ENCODE measurements around the gene IVD. TPM values are rescaled to one million over a fixed set of nuclear protein-coding genes. Genes with fewer than 3 reads are reported as not detected.

The IVD gene
- polyA plus RNA-seq, 4 donors, result 20.0 to 58.3 (median 38.0) TPM

DNA sequence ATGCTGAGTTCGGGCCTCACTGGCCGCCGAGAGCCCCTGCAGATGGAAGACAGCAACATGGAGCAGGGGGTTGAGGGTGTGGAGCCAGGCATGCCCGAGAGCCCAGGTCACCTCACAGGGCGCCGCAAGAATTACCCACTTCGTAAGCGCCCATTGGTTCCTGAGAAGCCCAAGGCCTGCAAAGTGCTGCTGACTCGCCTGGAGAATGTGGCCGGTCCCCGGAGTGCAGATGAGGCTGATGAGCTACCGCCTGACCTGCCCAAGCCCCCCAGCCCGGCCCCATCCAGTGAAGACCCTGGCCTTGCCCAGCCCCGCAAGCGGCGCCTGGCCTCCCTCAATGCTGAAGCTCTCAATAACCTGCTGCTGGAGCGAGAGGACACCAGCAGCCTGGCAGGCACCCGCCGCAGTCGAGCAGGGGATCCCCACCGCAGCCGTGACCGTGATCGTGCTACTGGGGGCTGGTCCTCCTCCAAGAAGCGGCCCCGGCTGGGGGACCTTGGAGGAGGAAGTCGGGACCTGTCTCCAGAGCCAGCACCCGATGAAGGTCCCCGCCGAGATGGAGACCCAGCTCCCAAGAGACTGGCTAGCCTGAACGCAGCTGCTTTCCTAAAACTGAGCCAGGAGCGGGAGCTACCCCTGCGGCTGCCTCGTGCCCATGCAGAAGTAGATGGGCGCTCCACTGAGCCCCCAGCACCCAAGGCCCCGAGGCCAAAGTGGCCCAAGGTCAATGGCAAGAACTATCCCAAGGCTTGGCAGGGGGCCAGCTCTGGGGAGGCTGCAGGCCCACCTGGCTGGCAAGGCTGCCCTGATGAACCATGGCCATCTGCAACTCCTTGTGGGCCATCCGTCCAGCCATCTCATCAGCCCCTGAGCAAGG is 53.1 kb downstream of the IVD start:
- H3K27ac ChIP-seq (ENCODE audit: low read depth in 1 of 3, low read length in 2 of 3), result no peak overlapping the region
- 95 to 96% (median 96%) methylated on average over 35 to 37 of the region's 37 CpGs for WGBS, 3 donors
- FAIRE-seq, result no peak
- no peaks in the 10 kb centered on the region for H3K9me3 ChIP-seq (ENCODE audit: control insufficient read depth in 2 of 2, insufficient read depth in 1 of 2, low read depth in 1 of 2, low read length in 1 of 2)
- H3K27me3 ChIP-seq (ENCODE audit: control insufficient read depth in 3 of 3, insufficient read depth in 3 of 3, low read length in 3 of 3), result no peaks in the 10 kb centered on the region
- peaks cover 7 to 33% (median 13%) of the 10 kb centered on the region in 3 donors for H3K4me1 ChIP-seq (ENCODE audit: control insufficient read depth in 3 of 3, insufficient read depth in 2 of 3, low read depth in 1 of 3, low read length in 2 of 3)
- H3K36me3 ChIP-seq (ENCODE audit: control insufficient read depth in 3 of 3, insufficient read depth in 2 of 3, low read depth in 1 of 3, low read length in 3 of 3), result peaks cover 2 to 67% (median 5%) of the 10 kb centered on the region in 3 donors
- no peak for DNase-seq
- H3K4me3 ChIP-seq (ENCODE audit: low read depth in 1 of 3, low read length in 3 of 3), result no peak overlapping the region

- FAIRE-seq, result no peak
- Histone ChIP-seq H3K27me3 (ENCODE audit: control insufficient read depth in 3 of 3, insufficient read depth in 3 of 3, low read length in 3 of 3) (no peaks in the 10 kb centered on the region), H3K4me3 (ENCODE audit: low read depth in 1 of 3, low read length in 3 of 3) (no peak overlapping the region), H3K27ac (ENCODE audit: low read depth in 1 of 3, low read length in 2 of 3) (no peak overlapping the region), H3K9me3 (ENCODE audit: control insufficient read depth in 2 of 2, insufficient read depth in 1 of 2, low read depth in 1 of 2, low read length in 1 of 2) (no peaks in the 10 kb centered on the region), H3K4me1 (ENCODE audit: control insufficient read depth in 3 of 3, insufficient read depth in 2 of 3, low read depth in 1 of 3, low read length in 2 of 3) (peaks cover 5 to 29% (median 10%) of the 10 kb centered on the region in 3 donors), H3K36me3 (ENCODE audit: control insufficient read depth in 3 of 3, insufficient read depth in 2 of 3, low read depth in 1 of 3, low read length in 3 of 3) (peaks cover 2 to 74% (median 7%) of the 10 kb centered on the region in 3 donors)
- DNase-seq, result no peak
- 94 to 98% (median 97%) methylated on average over 18 to 19 of the region's 19 CpGs for WGBS, 3 donors
Observed at GRCh38 chr15:40459391-40460015, 53.9 kb downstream of the IVD start.

- FAIRE-seq (no peak), DNase-seq (no peak)
- Histone ChIP-seq H3K4me3 (ENCODE audit: low read depth in 1 of 3, low read length in 3 of 3) (no peak overlapping the region), H3K36me3 (ENCODE audit: control insufficient read depth in 3 of 3, insufficient read depth in 2 of 3, low read depth in 1 of 3, low read length in 3 of 3) (peaks cover 2 to 81% (median 10%) of the 10 kb centered on the region in 3 donors), H3K27ac (ENCODE audit: low read depth in 1 of 3, low read length in 2 of 3) (no peak overlapping the region), H3K4me1 (ENCODE audit: control insufficient read depth in 3 of 3, insufficient read depth in 2 of 3, low read depth in 1 of 3, low read length in 2 of 3) (peaks cover 2 to 20% (median 5%) of the 10 kb centered on the region in 3 donors), H3K9me3 (ENCODE audit: control insufficient read depth in 2 of 2, insufficient read depth in 1 of 2, low read depth in 1 of 2, low read length in 1 of 2) (no peaks in the 10 kb centered on the region), H3K27me3 (ENCODE audit: control insufficient read depth in 3 of 3, insufficient read depth in 3 of 3, low read length in 3 of 3) (no peaks in the 10 kb centered on the region)
- 88 to 96% (median 92%) methylated on average over 2 of the region's 2 CpGs for WGBS, 3 donors
Observed at GRCh38 chr15:40460404-40460803, 54.8 kb downstream of the IVD start.

DNA sequence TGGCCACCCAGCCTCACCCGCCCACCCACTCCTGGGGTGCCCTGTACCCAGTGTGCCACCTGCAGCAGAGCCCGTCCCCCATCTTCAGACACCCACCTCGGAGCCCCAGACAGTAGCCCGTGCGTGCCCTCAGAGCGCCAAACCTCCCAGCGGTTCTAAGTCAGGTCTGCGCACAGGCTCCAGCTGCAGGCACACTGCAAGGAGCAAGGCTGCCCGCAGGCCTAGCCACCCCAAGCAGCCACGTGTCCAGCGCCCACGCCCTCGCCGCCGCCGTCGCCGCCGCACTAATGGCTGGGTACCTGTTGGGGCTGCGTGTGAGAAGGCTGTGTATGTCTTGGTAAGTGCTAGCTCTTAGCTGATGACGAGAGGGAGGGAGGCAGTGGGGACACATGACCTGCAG is 56.4 kb downstream of the IVD start:
- no peak for FAIRE-seq
- H3K36me3 ChIP-seq (ENCODE audit: control insufficient read depth in 3 of 3, insufficient read depth in 2 of 3, low read depth in 1 of 3, low read length in 3 of 3), result peaks cover 2 to 86% (median 12%) of the 10 kb centered on the region in 3 donors
- 95 to 96% (median 96%) methylated on average over 21 of the region's 21 CpGs for WGBS, 3 donors

GRCh38 chr15:40463279-40463678 is 57.7 kb downstream of the IVD start:
- Histone ChIP-seq H3K4me3 (ENCODE audit: low read depth in 1 of 3, low read length in 3 of 3) (no peak overlapping the region), H3K27me3 (ENCODE audit: control insufficient read depth in 3 of 3, insufficient read depth in 3 of 3, low read length in 3 of 3) (no peaks in the 10 kb centered on the region), H3K4me1 (ENCODE audit: control insufficient read depth in 3 of 3, insufficient read depth in 2 of 3, low read depth in 1 of 3, low read length in 2 of 3) (no peaks in the 10 kb centered on the region), H3K27ac (ENCODE audit: low read depth in 1 of 3, low read length in 2 of 3) (no peak overlapping the region), H3K36me3 (ENCODE audit: control insufficient read depth in 3 of 3, insufficient read depth in 2 of 3, low read depth in 1 of 3, low read length in 3 of 3) (peaks cover 2 to 88% (median 12%) of the 10 kb centered on the region in 3 donors), H3K9me3 (ENCODE audit: control insufficient read depth in 2 of 2, insufficient read depth in 1 of 2, low read depth in 1 of 2, low read length in 1 of 2) (no peaks in the 10 kb centered on the region)
- WGBS, 3 donors, result 90 to 97% (median 94%) methylated on average over 2 of the region's 2 CpGs
- DNase-seq (no peak), FAIRE-seq (no peak)

More for the DNA sequence above, 56.4 kb downstream of the IVD start:
- DNase-seq, result no peak
- H3K4me3 ChIP-seq (ENCODE audit: low read depth in 1 of 3, low read length in 3 of 3), result no peak overlapping the region
- H3K9me3 ChIP-seq (ENCODE audit: control insufficient read depth in 2 of 2, insufficient read depth in 1 of 2, low read depth in 1 of 2, low read length in 1 of 2), result no peaks in the 10 kb centered on the region
- H3K27me3 ChIP-seq (ENCODE audit: control insufficient read depth in 3 of 3, insufficient read depth in 3 of 3, low read length in 3 of 3), result no peaks in the 10 kb centered on the region
- H3K4me1 ChIP-seq (ENCODE audit: control insufficient read depth in 3 of 3, insufficient read depth in 2 of 3, low read depth in 1 of 3, low read length in 2 of 3), result peaks cover 0 to 6% (median 0%) of the 10 kb centered on the region in 3 donors
- H3K27ac ChIP-seq (ENCODE audit: low read depth in 1 of 3, low read length in 2 of 3), result no peak overlapping the region

DNA sequence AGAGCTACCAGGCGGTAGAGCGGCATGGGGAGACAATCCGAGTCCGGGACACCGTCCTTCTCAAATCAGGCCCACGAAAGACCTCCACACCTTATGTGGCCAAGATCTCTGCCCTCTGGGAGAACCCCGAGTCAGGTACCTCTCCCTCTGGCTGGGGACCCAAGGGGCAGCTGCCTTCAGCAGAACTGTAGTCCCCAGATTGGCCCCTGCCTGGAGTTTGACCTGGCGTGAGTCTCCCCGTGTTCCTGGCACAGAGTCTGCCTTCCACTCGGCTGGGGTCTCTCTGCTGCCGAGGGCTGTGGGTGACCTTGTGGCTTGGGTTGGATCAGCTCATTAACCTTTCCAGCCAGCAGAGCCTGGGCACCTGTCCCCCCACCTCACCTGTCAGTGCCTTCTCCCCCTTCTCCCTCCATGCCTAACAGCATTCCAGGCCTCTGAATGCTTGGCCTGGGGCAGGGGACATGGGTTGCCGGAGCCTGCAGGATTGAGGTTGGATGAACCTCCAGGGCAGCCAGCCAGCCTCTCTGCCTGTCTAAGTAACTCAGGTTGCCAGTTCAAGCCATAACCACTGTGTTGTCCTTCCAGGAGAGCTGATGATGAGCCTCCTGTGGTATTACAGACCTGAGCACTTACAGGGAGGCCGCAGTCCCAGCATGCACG is 58.4 kb downstream of the IVD start:
- H3K27ac ChIP-seq (ENCODE audit: low read depth in 1 of 3, low read length in 2 of 3), result no peak overlapping the region
- H3K4me1 ChIP-seq (ENCODE audit: control insufficient read depth in 3 of 3, insufficient read depth in 2 of 3, low read depth in 1 of 3, low read length in 2 of 3), result no peaks in the 10 kb centered on the region
- WGBS, 3 donors, result 89 to 91% (median 91%) methylated on average over 14 of the region's 14 CpGs
- no peaks in the 10 kb centered on the region for H3K27me3 ChIP-seq (ENCODE audit: control insufficient read depth in 3 of 3, insufficient read depth in 3 of 3, low read length in 3 of 3)
- FAIRE-seq, result no peak
- H3K36me3 ChIP-seq (ENCODE audit: control insufficient read depth in 3 of 3, insufficient read depth in 2 of 3, low read depth in 1 of 3, low read length in 3 of 3), result peaks cover 0 to 87% (median 12%) of the 10 kb centered on the region in 3 donors
- H3K9me3 ChIP-seq (ENCODE audit: control insufficient read depth in 2 of 2, insufficient read depth in 1 of 2, low read depth in 1 of 2, low read length in 1 of 2), result no peaks in the 10 kb centered on the region
- H3K4me3 ChIP-seq (ENCODE audit: low read depth in 1 of 3, low read length in 3 of 3), result no peak overlapping the region
- DNase-seq, result no peak

- WGBS, 3 donors, result 92% methylated on average over 3 of the region's 3 CpGs
- no peak overlapping the region for H3K27ac ChIP-seq (ENCODE audit: low read depth in 1 of 3, low read length in 2 of 3)
- no peaks in the 10 kb centered on the region for H3K4me1 ChIP-seq (ENCODE audit: control insufficient read depth in 3 of 3, insufficient read depth in 2 of 3, low read depth in 1 of 3, low read length in 2 of 3)
- no peak overlapping the region for H3K4me3 ChIP-seq (ENCODE audit: low read depth in 1 of 3, low read length in 3 of 3)
- H3K36me3 ChIP-seq (ENCODE audit: control insufficient read depth in 3 of 3, insufficient read depth in 2 of 3, low read depth in 1 of 3, low read length in 3 of 3), result peaks cover 0 to 81% (median 10%) of the 10 kb centered on the region in 3 donors
- DNase-seq (no peak), FAIRE-seq (no peak)
- no peaks in the 10 kb centered on the region for H3K9me3 ChIP-seq (ENCODE audit: control insufficient read depth in 2 of 2, insufficient read depth in 1 of 2, low read depth in 1 of 2, low read length in 1 of 2)
- no peaks in the 10 kb centered on the region for H3K27me3 ChIP-seq (ENCODE audit: control insufficient read depth in 3 of 3, insufficient read depth in 3 of 3, low read length in 3 of 3)
Observed at GRCh38 chr15:40464595-40465185, 59.1 kb downstream of the IVD start.

DNA sequence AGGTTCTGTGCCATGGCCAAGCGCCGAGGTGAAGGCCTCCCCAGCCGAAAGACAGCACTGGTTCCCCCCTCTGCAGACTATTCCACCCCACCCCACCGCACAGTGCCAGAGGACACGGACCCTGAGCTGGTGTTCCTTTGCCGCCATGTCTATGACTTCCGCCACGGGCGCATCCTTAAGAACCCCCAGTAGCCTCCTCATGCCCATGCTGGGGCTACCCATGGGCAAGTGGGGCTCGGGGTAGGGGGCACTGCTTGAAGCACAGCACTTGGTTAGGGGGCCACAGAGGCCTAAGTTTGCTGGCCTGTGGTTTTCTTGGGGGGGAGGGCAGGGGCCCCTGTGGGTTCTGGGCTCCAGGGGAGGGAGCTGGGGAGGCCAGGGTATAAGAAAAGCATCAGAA is 60.3 kb downstream of the IVD start:
- WGBS, 3 donors, result 93 to 97% (median 97%) methylated on average over 10 of the region's 10 CpGs
- DNase-seq, result no peak
- Histone ChIP-seq H3K27me3 (ENCODE audit: control insufficient read depth in 3 of 3, insufficient read depth in 3 of 3, low read length in 3 of 3) (no peaks in the 10 kb centered on the region), H3K4me3 (ENCODE audit: low read depth in 1 of 3, low read length in 3 of 3) (no peak overlapping the region), H3K9me3 (ENCODE audit: control insufficient read depth in 2 of 2, insufficient read depth in 1 of 2, low read depth in 1 of 2, low read length in 1 of 2) (no peaks in the 10 kb centered on the region), H3K27ac (ENCODE audit: low read depth in 1 of 3, low read length in 2 of 3) (no peak overlapping the region), H3K36me3 (ENCODE audit: control insufficient read depth in 3 of 3, insufficient read depth in 2 of 3, low read depth in 1 of 3, low read length in 3 of 3) (peaks cover 0 to 69% (median 10%) of the 10 kb centered on the region in 3 donors), H3K4me1 (ENCODE audit: control insufficient read depth in 3 of 3, insufficient read depth in 2 of 3, low read depth in 1 of 3, low read length in 2 of 3) (peaks cover 0 to 4% (median 0%) of the 10 kb centered on the region in 3 donors)
- FAIRE-seq, result no peak
